H1 (cell line): ENCODE results near the gene COL25A1. TPM values are rescaled to one million over a fixed set of nuclear protein-coding genes. Genes with fewer than 3 reads are reported as not detected.

Source experiments
- CTCF ChIA-PET: fragments of 300-600 bp; sonication (Branson Sonifier 250); formaldehyde crosslinking; loops from one replicate; lab custom pipeline; 2021; ENCODE audit not compliant: partially characterized antibody; lab: Charles Lee
- POLR2A ChIA-PET: fragments of 300-600 bp; sonication (Branson Sonifier 250); formaldehyde crosslinking; loops from one replicate; lab custom pipeline; 2021; ENCODE audit warnings: inconsistent platforms; ENCODE audit not compliant: partially characterized antibody; lab: Charles Lee
- DNase-seq, 2 experiments: peaks; one replicate each; pipeline versions ENCODE4 v3.0.0 to v3.0.0-alpha.2; 2010 to 2022; ENCODE audit warnings: low spot score in 2 of 2, low read depth in 1 of 2, mixed read lengths in 1 of 2
- FAIRE-seq: peaks from 2 replicates; lab custom pipeline; 2011; peaks lifted over from hg19 to GRCh38; lab: Jason Lieb, UNC
- H2AFZ ChIP-seq: 2 replicates; pipeline ENCODE4 v1.8.1; 2012; ENCODE audit warnings: low read length, inconsistent platforms
- H2AK5ac ChIP-seq: 2 replicates; pipeline ENCODE4 v1.6.1; 2013; ENCODE audit warnings: low read depth, low read length
- H2BK120ac ChIP-seq: replicated peaks from 2 replicates; pipeline ENCODE3; 2013; ENCODE audit warnings: low read depth, low read length, inconsistent platforms
- H2BK12ac ChIP-seq: 2 replicates; pipeline ENCODE4 v1.6.1; 2013; ENCODE audit warnings: low read depth, low read length
- H2BK15ac ChIP-seq: 2 replicates; pipeline ENCODE4 v1.6.1; 2013; ENCODE audit warnings: low read length
- H2BK20ac ChIP-seq: 2 replicates; pipeline ENCODE4 v1.6.1; 2013; ENCODE audit warnings: low read length
- H2BK5ac ChIP-seq: 2 replicates; pipeline ENCODE4 v1.6.1; 2013; ENCODE audit warnings: low read depth, low read length
- H3K14ac ChIP-seq: 2 replicates; pipeline ENCODE4 v1.6.1; 2013; ENCODE audit warnings: inconsistent platforms; ENCODE audit not compliant: insufficient read length
- H3K18ac ChIP-seq: 2 replicates; pipeline ENCODE4 v1.6.1; 2013; ENCODE audit warnings: low read length; ENCODE audit errors: extremely low read depth
- H3K23ac ChIP-seq: 2 replicates; pipeline ENCODE4 v1.6.1; 2013; ENCODE audit warnings: inconsistent platforms; ENCODE audit not compliant: insufficient read length
- H3K23me2 ChIP-seq: 2 replicates; pipeline ENCODE4 v1.6.1; 2013; ENCODE audit warnings: low read depth, low read length
- H3K27ac ChIP-seq: 2 replicates; pipeline ENCODE4 v1.6.1; 2011; ENCODE audit warnings: low read depth, low read length, inconsistent platforms
- H3K27me3 ChIP-seq, 4 experiments: replicated peaks in 1 of 4; 1 replicate in 1 of 4; 2 replicates in 3 of 4; pipeline versions ENCODE4 v1.6.1 to v1.8.1; 2011 to 2013; ENCODE audit warnings: low read length in 3 of 4, mild to moderate bottlenecking in 3 of 4, inconsistent platforms in 2 of 4, mixed read lengths in 2 of 4, moderate library complexity in 1 of 4; ENCODE audit not compliant: control insufficient read depth in 3 of 4, insufficient read depth in 3 of 4; ENCODE audit errors: extremely low read depth in 1 of 4
- H3K36me3 ChIP-seq, 4 experiments: 2 replicates each; pipeline versions ENCODE4 v1.6.1 to v1.8.1; 2011 to 2013; ENCODE audit warnings: mild to moderate bottlenecking in 4 of 4, low read length in 3 of 4, moderate library complexity in 2 of 4, control low read depth in 1 of 4, inconsistent platforms in 1 of 4; ENCODE audit not compliant: insufficient read depth in 4 of 4, control insufficient read depth in 2 of 4
- H3K4ac ChIP-seq: replicated peaks from 2 replicates; pipeline ENCODE3; 2013; ENCODE audit warnings: low read length, low read depth, mixed read lengths, inconsistent platforms; ENCODE audit not compliant: insufficient read length
- H3K4me1 ChIP-seq, 4 experiments: replicated peaks in 1 of 4; 1 replicate in 1 of 4; 2 replicates in 3 of 4; pipeline versions ENCODE4 v1.6.1 to v1.8.1; 2011 to 2013; ENCODE audit warnings: low read length in 3 of 4, inconsistent platforms in 2 of 4, mixed read lengths in 1 of 4; ENCODE audit not compliant: insufficient read depth in 4 of 4, control insufficient read depth in 3 of 4
- H3K4me2 ChIP-seq, 2 experiments: 2 replicates each; pipeline versions ENCODE4 v1.6.1 to v1.8.1; 2011 to 2013; ENCODE audit warnings: low read depth in 2 of 2, low read length in 2 of 2, control low read depth in 1 of 2, inconsistent platforms in 1 of 2, mild to moderate bottlenecking in 1 of 2; ENCODE audit not compliant: insufficient read depth in 1 of 2
- H3K4me3 ChIP-seq, 4 experiments: fragments of 200-600, 300-600 bp in 1 of 4; sonication (generic), shearing (Covaris generic), sonication (Bioruptor Twin) in 1 of 4; 2 replicates each; pipeline versions ENCODE4 v1.5.1 to v1.8.1; 2011 to 2016; ENCODE audit warnings: low read length in 4 of 4, low read depth in 3 of 4, control low read depth in 2 of 4, inconsistent platforms in 2 of 4, mild to moderate bottlenecking in 2 of 4, mixed read lengths in 1 of 4, moderate library complexity in 1 of 4; ENCODE audit not compliant: insufficient read depth in 2 of 4; ENCODE audit errors: extremely low read depth in 1 of 4
- H3K56ac ChIP-seq: replicated peaks from 2 replicates; pipeline ENCODE3; 2013; ENCODE audit warnings: low read depth, mild to moderate bottlenecking, mixed read lengths, low read length, inconsistent platforms; ENCODE audit not compliant: insufficient read length
- H3K79me1 ChIP-seq: 2 replicates; pipeline ENCODE4 v1.6.1; 2013; ENCODE audit warnings: low read depth, low read length, control low read depth
- H3K79me2 ChIP-seq, 2 experiments: 2 replicates each; pipeline versions ENCODE4 v1.6.1 to v1.8.1; 2012 to 2013; ENCODE audit warnings: low read length in 2 of 2, mild to moderate bottlenecking in 2 of 2, inconsistent platforms in 1 of 2; ENCODE audit not compliant: insufficient read depth in 2 of 2, control insufficient read depth in 1 of 2
- H3K9ac ChIP-seq, 4 experiments: replicated peaks in 1 of 4; 1 replicate in 1 of 4; 2 replicates in 3 of 4; pipeline versions ENCODE4 v1.6.1 to v1.8.1; 2011 to 2013; ENCODE audit warnings: low read depth in 3 of 4, low read length in 3 of 4, control low read depth in 2 of 4, mild to moderate bottlenecking in 2 of 4, moderate library complexity in 2 of 4, inconsistent platforms in 1 of 4; ENCODE audit errors: extremely low read depth in 1 of 4
- H3K9me3 ChIP-seq, 2 experiments: 2 replicates each; pipeline versions ENCODE4 v1.6.1 to v1.8.1; 2012 to 2013; ENCODE audit warnings: mild to moderate bottlenecking in 2 of 2, moderate library complexity in 2 of 2, control low read depth in 1 of 2, inconsistent platforms in 1 of 2, low read depth in 1 of 2, low read length in 1 of 2, mixed read lengths in 1 of 2; ENCODE audit not compliant: insufficient read depth in 2 of 2
- H4K20me1 ChIP-seq, 2 experiments: replicated peaks in 1 of 2; 2 replicates each; pipeline versions ENCODE3 to v1.8.1; 2011 to 2013; ENCODE audit warnings: inconsistent platforms in 2 of 2, low read length in 2 of 2, mild to moderate bottlenecking in 1 of 2; ENCODE audit not compliant: insufficient read depth in 2 of 2, control insufficient read depth in 1 of 2
- H4K5ac ChIP-seq: 2 replicates; pipeline ENCODE4 v1.6.1; 2013; ENCODE audit warnings: low read length, low read depth, mixed read lengths, inconsistent platforms; ENCODE audit not compliant: insufficient read length
- H4K8ac ChIP-seq: 2 replicates; pipeline ENCODE4 v1.8.0; 2013; ENCODE audit warnings: mild to moderate bottlenecking, moderate library complexity, low read length, inconsistent platforms; ENCODE audit not compliant: insufficient read depth; ENCODE audit errors: extremely low read depth
- H4K91ac ChIP-seq: replicated peaks from 2 replicates; pipeline ENCODE3; 2013; ENCODE audit warnings: low read length, mixed read lengths, inconsistent platforms; ENCODE audit not compliant: insufficient read length
- ASH2L ChIP-seq: fragments of 200-600, 300-600 bp; sonication (generic); IDR thresholded peaks from one replicate; pipeline ENCODE4 v1.7.1; 2017; ENCODE audit warnings: low read length
- WGBS, 2 experiments: shearing (Covaris generic) in 1 of 2; methylation state at CpG; one replicate each; pipeline versions ENCODE4 v1.1.6 to v1.1.7; 2013 to 2015; ENCODE audit warnings: low lambda C conversion rate in 2 of 2, mixed read lengths in 2 of 2, inconsistent platforms in 1 of 2, low coverage in 1 of 2, missing lambda C conversion rate in 1 of 2; ENCODE audit not compliant: insufficient replicate concordance in 2 of 2, insufficient coverage in 1 of 2, insufficient read length in 1 of 2; ENCODE audit errors: extremely low coverage in 1 of 2, missing lambda C conversion rate in 1 of 2; 5-methylcytosine and 5-hydroxymethylcytosine counted together
- polyA plus RNA-seq, 7 experiments: library from polyadenylated mRNA; depleted of rRNA in 3 of 7; stranded (reverse) in 5 of 7; unstranded in 2 of 7; fragments of >200 nt in 5 of 7; fragments of 200-250 nt in 2 of 7; gene quantifications; 1 replicate in 5 of 7; 2 replicates in 1 of 7; 4 replicates in 1 of 7; pipeline versions ENCODE4 v1.2.1 to v1.2.3, GENCODE V29; 2011 to 2013; ENCODE audit warnings: missing spikeins in 2 of 7, mixed read lengths in 2 of 7
- total RNA-seq: library from RNA; stranded (reverse); fragmentation: NEBNext Ultra II Directional; extraction: Animal tissue kit (Norgen Biotek cat#: 25700); gene quantifications from 2 replicates; pipeline ENCODE4 v1.2.1, GENCODE V29; 2021

The COL25A1 gene
- total and polyA plus RNA-seq, 2 of the 8 experiments (the other 6 are each of a cell fraction or from before 2014, with no cell fraction given) = 1.1 to 8.3 TPM

DNA sequence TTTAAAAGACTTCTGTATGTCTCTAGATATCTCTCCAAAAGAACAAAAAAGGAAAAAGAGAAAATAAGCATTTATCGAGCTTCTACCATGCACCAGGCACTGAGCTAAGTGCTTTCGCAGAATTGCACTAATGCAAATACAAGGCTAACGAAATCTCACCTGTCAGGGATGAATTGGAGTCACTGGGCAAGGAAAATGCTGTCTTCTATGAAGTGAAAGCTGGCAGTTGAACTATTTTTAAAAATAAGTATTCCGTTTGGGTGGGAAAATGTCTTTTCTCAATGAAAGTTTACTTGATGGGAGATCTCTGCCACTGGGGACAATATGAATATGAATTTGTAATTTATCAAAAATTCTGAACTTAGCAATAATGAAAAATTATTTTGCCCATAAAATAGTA, 47.6 kb downstream of the COL25A1 start:
- H2BK120ac ChIP-seq = no peak overlapping the region
- H2BK12ac ChIP-seq = no peak overlapping the region
- H2AK5ac ChIP-seq = no peak overlapping the region
- no peak overlapping the region for H3K4ac ChIP-seq
- FAIRE-seq (no peak), DNase-seq (no peak)
- H4K20me1 ChIP-seq = no peaks in the 10 kb centered on the region
- no peak overlapping the region for H2BK5ac ChIP-seq
- H3K9ac ChIP-seq = no peak overlapping the region
- H2AFZ ChIP-seq = no peak overlapping the region
- no peak overlapping the region for H3K56ac ChIP-seq
- H4K8ac ChIP-seq = no peak overlapping the region
- no peak overlapping the region for H4K5ac ChIP-seq
- ChIA-PET CTCF (no interaction called here), POLR2A (no interaction called here)
- H3K36me3 ChIP-seq = no peaks in the 10 kb centered on the region
- H3K4me3 ChIP-seq = no peak overlapping the region
- 84% methylated on average over 4 of the region's 4 CpGs; no CpG with 5 or more reads in 1 of the 2 experiments for WGBS, 2 experiments
- H3K18ac ChIP-seq = no peak overlapping the region
- no peak overlapping the region for H2BK20ac ChIP-seq
- H3K27me3 ChIP-seq = no peaks in the 10 kb centered on the region
- no peak overlapping the region for H3K14ac ChIP-seq
- no peaks in the 10 kb centered on the region for H3K79me1 ChIP-seq
- H3K4me1 ChIP-seq = no peaks in the 10 kb centered on the region
- H3K79me2 ChIP-seq = no peaks in the 10 kb centered on the region
- no peak overlapping the region for H3K23ac ChIP-seq
- no peaks in the 10 kb centered on the region for H3K9me3 ChIP-seq
- no peak overlapping the region for H3K27ac ChIP-seq
- no peak overlapping the region for H2BK15ac ChIP-seq
- H4K91ac ChIP-seq = no peak overlapping the region
- no peak overlapping the region for H3K4me2 ChIP-seq
- TF ChIP-seq ASH2L = no peak
- no peaks in the 10 kb centered on the region for H3K23me2 ChIP-seq
